Vagina (tissue), 2 donors: ENCODE data around the gene BASP1.

Experiments
- POLR2A ChIP-seq, 2 donors: fragments of 450-650 bp; IDR thresholded peaks; one replicate each; pipeline ENCODE4 v1.6.1; 2017; ENCODE audit warnings: antibody characterized with exemption in 2 of 2, mild to moderate bottlenecking in 2 of 2, moderate library complexity in 2 of 2
- TF ChIP-seq, protein P1 (sequence below), 3 experiments: fragments of 450-650 bp in 2 of 3; fragments of 200-600 bp in 1 of 3; sonication (generic) in 1 of 3; IDR thresholded peaks; one replicate each; pipeline ENCODE4 v1.5.1; 2017 to 2019; ENCODE audit warnings: antibody characterized with exemption in 3 of 3, mild to moderate bottlenecking in 2 of 3, moderate library complexity in 2 of 3

DNA sequence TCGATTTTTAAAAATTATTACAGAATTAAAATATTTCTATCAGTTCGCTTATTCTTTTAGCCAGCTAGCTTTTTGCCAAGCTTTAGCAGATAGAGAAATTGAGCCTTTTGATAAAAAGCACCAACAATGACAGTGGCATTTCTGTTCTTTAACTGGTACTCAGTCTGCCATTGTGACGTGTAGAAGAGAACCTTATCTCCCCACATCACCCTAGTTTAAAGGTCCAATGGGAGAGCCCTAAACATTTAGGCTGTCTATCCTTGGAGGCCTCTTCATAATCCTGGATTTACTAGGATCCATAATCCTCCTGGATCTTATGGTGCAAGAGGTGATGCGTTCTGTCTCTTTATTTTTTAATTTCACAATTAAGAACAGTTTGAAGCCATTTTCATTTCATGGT is 3.0 kb downstream of the BASP1 start:
- TF ChIP-seq POLR2A (IDR thresholded peaks at IDR 0.05) = no peak
- TF ChIP-seq, protein P1, sequence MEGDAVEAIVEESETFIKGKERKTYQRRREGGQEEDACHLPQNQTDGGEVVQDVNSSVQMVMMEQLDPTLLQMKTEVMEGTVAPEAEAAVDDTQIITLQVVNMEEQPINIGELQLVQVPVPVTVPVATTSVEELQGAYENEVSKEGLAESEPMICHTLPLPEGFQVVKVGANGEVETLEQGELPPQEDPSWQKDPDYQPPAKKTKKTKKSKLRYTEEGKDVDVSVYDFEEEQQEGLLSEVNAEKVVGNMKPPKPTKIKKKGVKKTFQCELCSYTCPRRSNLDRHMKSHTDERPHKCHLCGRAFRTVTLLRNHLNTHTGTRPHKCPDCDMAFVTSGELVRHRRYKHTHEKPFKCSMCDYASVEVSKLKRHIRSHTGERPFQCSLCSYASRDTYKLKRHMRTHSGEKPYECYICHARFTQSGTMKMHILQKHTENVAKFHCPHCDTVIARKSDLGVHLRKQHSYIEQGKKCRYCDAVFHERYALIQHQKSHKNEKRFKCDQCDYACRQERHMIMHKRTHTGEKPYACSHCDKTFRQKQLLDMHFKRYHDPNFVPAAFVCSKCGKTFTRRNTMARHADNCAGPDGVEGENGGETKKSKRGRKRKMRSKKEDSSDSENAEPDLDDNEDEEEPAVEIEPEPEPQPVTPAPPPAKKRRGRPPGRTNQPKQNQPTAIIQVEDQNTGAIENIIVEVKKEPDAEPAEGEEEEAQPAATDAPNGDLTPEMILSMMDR (IDR thresholded peaks at IDR 0.05) = no peak
